ENCODE data around the gene OR2A7.
"Not testable (repeated sequence)": the region's sequence is repeated elsewhere in the genome, so short reads cannot be mapped to it uniquely, and the experiment has no call there.

DNA sequence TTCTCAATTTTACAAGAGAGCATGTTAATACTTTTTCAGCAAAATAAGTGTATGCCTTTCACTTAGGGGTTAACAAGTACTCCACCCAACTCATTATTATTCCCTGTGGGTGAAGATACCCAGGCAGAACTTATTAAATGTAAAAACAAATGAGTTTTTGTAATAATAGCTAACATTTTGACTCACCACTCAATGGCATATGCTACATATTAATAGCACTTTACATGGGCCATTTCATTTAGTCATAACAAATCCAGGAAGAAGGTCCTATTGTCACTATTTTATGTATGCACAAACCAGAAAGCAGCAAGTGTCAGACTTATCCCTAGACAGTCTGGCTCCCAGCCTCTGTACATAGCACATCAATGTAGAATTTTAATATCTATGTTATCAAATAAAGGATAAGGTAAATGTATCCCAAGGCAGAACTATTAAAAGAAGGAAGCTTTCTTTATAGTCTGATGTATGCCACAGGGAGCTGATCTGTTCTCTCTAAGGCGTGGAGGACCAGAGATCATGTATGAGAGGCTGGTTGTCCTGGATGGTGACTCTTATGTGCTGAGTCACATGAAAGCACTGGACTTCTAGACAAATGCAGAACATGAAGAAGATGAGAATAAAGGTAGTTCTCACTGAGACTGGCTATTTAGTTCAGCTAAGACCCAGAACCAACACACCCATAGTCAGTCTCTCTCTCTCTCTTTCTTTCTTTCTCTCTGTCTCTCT lies 38.1 kb upstream of the OR2A7 start:
- TF ChIP-seq, protein P1, sequence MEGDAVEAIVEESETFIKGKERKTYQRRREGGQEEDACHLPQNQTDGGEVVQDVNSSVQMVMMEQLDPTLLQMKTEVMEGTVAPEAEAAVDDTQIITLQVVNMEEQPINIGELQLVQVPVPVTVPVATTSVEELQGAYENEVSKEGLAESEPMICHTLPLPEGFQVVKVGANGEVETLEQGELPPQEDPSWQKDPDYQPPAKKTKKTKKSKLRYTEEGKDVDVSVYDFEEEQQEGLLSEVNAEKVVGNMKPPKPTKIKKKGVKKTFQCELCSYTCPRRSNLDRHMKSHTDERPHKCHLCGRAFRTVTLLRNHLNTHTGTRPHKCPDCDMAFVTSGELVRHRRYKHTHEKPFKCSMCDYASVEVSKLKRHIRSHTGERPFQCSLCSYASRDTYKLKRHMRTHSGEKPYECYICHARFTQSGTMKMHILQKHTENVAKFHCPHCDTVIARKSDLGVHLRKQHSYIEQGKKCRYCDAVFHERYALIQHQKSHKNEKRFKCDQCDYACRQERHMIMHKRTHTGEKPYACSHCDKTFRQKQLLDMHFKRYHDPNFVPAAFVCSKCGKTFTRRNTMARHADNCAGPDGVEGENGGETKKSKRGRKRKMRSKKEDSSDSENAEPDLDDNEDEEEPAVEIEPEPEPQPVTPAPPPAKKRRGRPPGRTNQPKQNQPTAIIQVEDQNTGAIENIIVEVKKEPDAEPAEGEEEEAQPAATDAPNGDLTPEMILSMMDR (IDR thresholded peaks at IDR 0.05), result not testable (repeated sequence)
- not testable (repeated sequence) for TF ChIP-seq POLR2AphosphoS5, POLR2A (IDR thresholded peaks at IDR 0.05)
